RWPE2 (cell line): ENCODE measurements around the gene CLEC2L.

Experiments
- ATAC-seq: fragments of 200-7000 bp; cut with Tn5 transposase; 3 replicates; pipeline ENCODE4 v1.9.1; 2021; ENCODE audit warnings: low read depth
- DNase-seq: peaks from one replicate; pipeline ENCODE4 v3.0.0-alpha.2; 2020; ENCODE audit warnings: low spot score
- H3K27ac ChIP-seq: fragments of 450-650 bp; 2 replicates; pipeline ENCODE4 v1.5.1; 2017; ENCODE audit warnings: mild to moderate bottlenecking; ENCODE audit not compliant: poor library complexity, severe bottlenecking
- H3K27me3 ChIP-seq: fragments of 250-450 bp; sonication (Bioruptor Pico); 2 replicates; pipeline ENCODE4 v1.5.1; 2021; ENCODE audit warnings: mild to moderate bottlenecking, moderate library complexity; ENCODE audit not compliant: insufficient read depth, poor library complexity, severe bottlenecking
- H3K36me3 ChIP-seq: fragments of 250-450 bp; sonication (Bioruptor Pico); 2 replicates; pipeline ENCODE4 v1.5.1; 2020; ENCODE audit warnings: low read depth, mild to moderate bottlenecking, moderate library complexity
- H3K4me1 ChIP-seq: fragments of 250-450 bp; sonication (Bioruptor Pico); 2 replicates; pipeline ENCODE4 v1.5.1; 2021; ENCODE audit warnings: mild to moderate bottlenecking, moderate library complexity; ENCODE audit not compliant: insufficient read depth, poor library complexity, severe bottlenecking
- H3K4me3 ChIP-seq: fragments of 250-450 bp; sonication (Bioruptor Pico); 2 replicates; pipeline ENCODE4 v1.5.1; 2021; ENCODE audit warnings: mild to moderate bottlenecking, moderate library complexity; ENCODE audit not compliant: severe bottlenecking
- H3K9me3 ChIP-seq: fragments of 250-450 bp; sonication (Bioruptor Pico); 2 replicates; pipeline ENCODE4 v1.5.1; 2021; ENCODE audit warnings: mild to moderate bottlenecking, moderate library complexity; ENCODE audit not compliant: severe bottlenecking
- CTCF ChIP-seq: fragments of 450-650 bp; IDR thresholded peaks from one replicate; pipeline ENCODE4 v1.5.1; 2017; ENCODE audit warnings: mild to moderate bottlenecking, moderate library complexity; ENCODE audit not compliant: poor library complexity, severe bottlenecking

CLEC2L gene

GRCh38 chr7:139583826-139584553, 60.5 kb downstream of the CLEC2L start:
- no peak overlapping the region for H3K4me3 ChIP-seq
- no peaks in the 10 kb centered on the region for H3K4me1 ChIP-seq
- H3K36me3 ChIP-seq, result peaks cover 50% of the 10 kb centered on the region
- H3K27ac ChIP-seq, result no peak overlapping the region
- no peaks in the 10 kb centered on the region for H3K27me3 ChIP-seq
- no peak for TF ChIP-seq CTCF
- no peaks in the 10 kb centered on the region for H3K9me3 ChIP-seq
- DNase-seq, result no peak
- ATAC-seq, result no peak

GRCh38 chr7:139585042-139585441, 61.6 kb downstream of the CLEC2L start:
- H3K4me1 ChIP-seq, result no peaks in the 10 kb centered on the region
- DNase-seq (no peak), ATAC-seq (no peak)
- H3K9me3 ChIP-seq, result no peaks in the 10 kb centered on the region
- no peak overlapping the region for H3K4me3 ChIP-seq
- H3K36me3 ChIP-seq, result peaks cover 56% of the 10 kb centered on the region
- TF ChIP-seq CTCF, result no peak
- no peaks in the 10 kb centered on the region for H3K27me3 ChIP-seq
- H3K27ac ChIP-seq, result no peak overlapping the region

GRCh38 chr7:139586286-139586685, 62.8 kb downstream of the CLEC2L start:
- Histone ChIP-seq H3K27ac (no peak overlapping the region), H3K4me1 (no peaks in the 10 kb centered on the region), H3K36me3 (peaks cover 64% of the 10 kb centered on the region), H3K27me3 (no peaks in the 10 kb centered on the region), H3K4me3 (no peak overlapping the region), H3K9me3 (no peaks in the 10 kb centered on the region)
- DNase-seq, result no peak
- ATAC-seq, result no peak
- no peak for TF ChIP-seq CTCF

- Histone ChIP-seq H3K27ac (no peak overlapping the region), H3K36me3 (peaks cover 65% of the 10 kb centered on the region), H3K9me3 (no peaks in the 10 kb centered on the region), H3K4me3 (no peak overlapping the region), H3K27me3 (no peaks in the 10 kb centered on the region), H3K4me1 (no peaks in the 10 kb centered on the region)
- TF ChIP-seq CTCF, result no peak
- DNase-seq (no peak), ATAC-seq (no peak)
Observed at GRCh38 chr7:139587535-139587934, 64.0 kb downstream of the CLEC2L start.

- H3K27me3 ChIP-seq, result no peaks in the 10 kb centered on the region
- no peaks in the 10 kb centered on the region for H3K9me3 ChIP-seq
- ATAC-seq, result no peak
- no peak for TF ChIP-seq CTCF
- peaks cover 62% of the 10 kb centered on the region for H3K36me3 ChIP-seq
- no peak overlapping the region for H3K27ac ChIP-seq
- H3K4me1 ChIP-seq, result no peaks in the 10 kb centered on the region
- no peak for DNase-seq
- no peak overlapping the region for H3K4me3 ChIP-seq
Observed at GRCh38 chr7:139588632-139589031, 65.1 kb downstream of the CLEC2L start.
